ENCODE data around the gene STK32B.

DNA sequence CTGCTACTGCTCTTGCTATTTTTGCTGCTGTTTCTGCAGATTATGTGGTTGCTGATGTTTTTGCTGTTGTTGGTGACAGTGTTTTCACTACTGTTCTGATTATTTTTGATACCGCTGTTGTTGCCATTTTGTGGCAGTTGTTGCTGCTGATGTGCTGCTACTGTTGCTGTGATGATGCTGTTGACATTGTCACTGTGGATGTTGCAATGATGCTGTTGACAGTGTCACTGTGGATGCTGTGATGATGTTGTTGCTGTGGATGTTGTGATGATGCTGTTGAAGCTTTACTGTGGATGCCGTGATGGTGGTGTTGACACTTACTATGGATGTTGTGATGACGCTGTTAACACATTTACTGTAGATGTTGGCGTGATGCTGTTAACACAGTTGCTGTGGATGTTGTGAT lies 476.8 kb downstream of the STK32B start:
- TF ChIP-seq EZH2phosphoT487 (IDR thresholded peaks at IDR 0.05; ENCODE audit: borderline replicate concordance), result no peak
- TF ChIP-seq, protein P1, sequence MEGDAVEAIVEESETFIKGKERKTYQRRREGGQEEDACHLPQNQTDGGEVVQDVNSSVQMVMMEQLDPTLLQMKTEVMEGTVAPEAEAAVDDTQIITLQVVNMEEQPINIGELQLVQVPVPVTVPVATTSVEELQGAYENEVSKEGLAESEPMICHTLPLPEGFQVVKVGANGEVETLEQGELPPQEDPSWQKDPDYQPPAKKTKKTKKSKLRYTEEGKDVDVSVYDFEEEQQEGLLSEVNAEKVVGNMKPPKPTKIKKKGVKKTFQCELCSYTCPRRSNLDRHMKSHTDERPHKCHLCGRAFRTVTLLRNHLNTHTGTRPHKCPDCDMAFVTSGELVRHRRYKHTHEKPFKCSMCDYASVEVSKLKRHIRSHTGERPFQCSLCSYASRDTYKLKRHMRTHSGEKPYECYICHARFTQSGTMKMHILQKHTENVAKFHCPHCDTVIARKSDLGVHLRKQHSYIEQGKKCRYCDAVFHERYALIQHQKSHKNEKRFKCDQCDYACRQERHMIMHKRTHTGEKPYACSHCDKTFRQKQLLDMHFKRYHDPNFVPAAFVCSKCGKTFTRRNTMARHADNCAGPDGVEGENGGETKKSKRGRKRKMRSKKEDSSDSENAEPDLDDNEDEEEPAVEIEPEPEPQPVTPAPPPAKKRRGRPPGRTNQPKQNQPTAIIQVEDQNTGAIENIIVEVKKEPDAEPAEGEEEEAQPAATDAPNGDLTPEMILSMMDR (conservative IDR thresholded peaks at IDR 0.05; ENCODE audit: low read length), result no peak

Measured in Loucy (cell line).